Upper lobe of left lung (tissue), 4 donors: ENCODE data around the gene AMER1.

Experiments used
- EP300 ChIP-seq, 4 donors: sonication (generic); formaldehyde crosslinking; IDR thresholded peaks; one replicate each; pipeline ENCODE4 v1.5.1; 2017; ENCODE audit warnings: antibody characterized with exemption in 4 of 4, control low read depth in 2 of 4
- POLR2A ChIP-seq, 4 donors: fragments of 450-650 bp; IDR thresholded peaks; one replicate each; pipeline ENCODE4 v1.5.1; 2016 to 2017; ENCODE audit warnings: antibody characterized with exemption in 4 of 4, mild to moderate bottlenecking in 2 of 4
- POLR2AphosphoS5 ChIP-seq, 2 donors: sonication (generic); formaldehyde crosslinking; IDR thresholded peaks; one replicate each; pipeline ENCODE4 v1.5.1; 2017; ENCODE audit warnings: antibody characterized with exemption in 2 of 2
- TF ChIP-seq, protein P1 (sequence below), 6 experiments: fragments of 450-650 bp in 4 of 6; fragments of 200-600 bp in 2 of 6; sonication (generic) in 2 of 6; IDR thresholded peaks; one replicate each; pipeline ENCODE4 v1.5.1; 2016 to 2019; ENCODE audit warnings: antibody characterized with exemption in 6 of 6

DNA sequence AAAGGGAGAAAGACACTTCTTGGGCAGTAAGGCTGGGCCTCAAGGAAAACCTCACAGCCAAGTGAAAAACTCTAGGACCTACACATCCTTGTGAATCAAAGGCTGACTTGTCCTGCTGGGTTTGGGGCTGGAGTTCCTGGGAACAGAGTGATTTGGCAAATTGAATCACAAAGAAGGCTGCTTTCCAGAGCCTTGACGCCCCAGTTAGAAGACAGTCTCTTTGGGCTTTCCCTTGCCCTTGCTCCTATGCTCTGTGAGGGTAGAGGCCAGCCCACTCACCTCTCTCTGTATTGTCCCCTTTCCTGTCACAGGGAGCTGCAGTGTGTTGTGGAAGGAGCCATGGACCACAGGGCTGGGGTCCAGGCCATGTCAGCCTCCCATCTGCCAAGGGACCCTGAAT is 9.6 kb downstream of the AMER1 start:
- TF ChIP-seq, protein P1, sequence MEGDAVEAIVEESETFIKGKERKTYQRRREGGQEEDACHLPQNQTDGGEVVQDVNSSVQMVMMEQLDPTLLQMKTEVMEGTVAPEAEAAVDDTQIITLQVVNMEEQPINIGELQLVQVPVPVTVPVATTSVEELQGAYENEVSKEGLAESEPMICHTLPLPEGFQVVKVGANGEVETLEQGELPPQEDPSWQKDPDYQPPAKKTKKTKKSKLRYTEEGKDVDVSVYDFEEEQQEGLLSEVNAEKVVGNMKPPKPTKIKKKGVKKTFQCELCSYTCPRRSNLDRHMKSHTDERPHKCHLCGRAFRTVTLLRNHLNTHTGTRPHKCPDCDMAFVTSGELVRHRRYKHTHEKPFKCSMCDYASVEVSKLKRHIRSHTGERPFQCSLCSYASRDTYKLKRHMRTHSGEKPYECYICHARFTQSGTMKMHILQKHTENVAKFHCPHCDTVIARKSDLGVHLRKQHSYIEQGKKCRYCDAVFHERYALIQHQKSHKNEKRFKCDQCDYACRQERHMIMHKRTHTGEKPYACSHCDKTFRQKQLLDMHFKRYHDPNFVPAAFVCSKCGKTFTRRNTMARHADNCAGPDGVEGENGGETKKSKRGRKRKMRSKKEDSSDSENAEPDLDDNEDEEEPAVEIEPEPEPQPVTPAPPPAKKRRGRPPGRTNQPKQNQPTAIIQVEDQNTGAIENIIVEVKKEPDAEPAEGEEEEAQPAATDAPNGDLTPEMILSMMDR (IDR thresholded peaks at IDR 0.05), result no peak
- TF ChIP-seq EP300 (IDR thresholded peaks at IDR 0.05), result no peak
- no peak for TF ChIP-seq POLR2AphosphoS5 (IDR thresholded peaks at IDR 0.05)
- TF ChIP-seq POLR2A (IDR thresholded peaks at IDR 0.05), result no peak
